SK-N-MC (cell line): ENCODE measurements around the gene CTCFL.
"Not testable (repeated sequence)": the region's sequence is repeated elsewhere in the genome, so short reads cannot be mapped to it uniquely, and the experiment has no call there.

ENCODE experiments used
- DNase-seq: peaks from one replicate; pipeline ENCODE4 v3.0.0-alpha.2; 2011; ENCODE audit warnings: low read depth, low spot score
- H3K27ac ChIP-seq: fragments of 200-600 bp; sonication (generic); 2 replicates; pipeline ENCODE4 v1.5.1; 2016; ENCODE audit warnings: mixed run types
- H3K36me3 ChIP-seq: fragments of 200-600 bp; sonication (generic); 2 replicates; pipeline ENCODE4 v1.6.1; 2017; ENCODE audit warnings: antibody characterized with exemption, low read length, mixed read lengths; ENCODE audit not compliant: insufficient read depth
- H3K4me3 ChIP-seq: fragments of 200-600 bp; sonication (generic); 2 replicates; pipeline ENCODE4 v1.5.1; 2016
- H3K9ac ChIP-seq: fragments of 200-600 bp; sonication (generic); 2 replicates; pipeline ENCODE4 v1.8.0; 2017; ENCODE audit warnings: mixed run types, mixed read lengths; ENCODE audit not compliant: insufficient read length
- H3K9me3 ChIP-seq: fragments of 200-600 bp; sonication (generic); 2 replicates; pipeline ENCODE4 v1.6.1; 2017; ENCODE audit warnings: low read depth, mild to moderate bottlenecking, antibody characterized with exemption, low read length, moderate library complexity, mixed read lengths
- EZH2 ChIP-seq: fragments of 200-600 bp; sonication (generic); IDR thresholded peaks from one replicate; pipeline ENCODE4 v1.6.1; 2017; ENCODE audit warnings: antibody characterized with exemption
- FOXP2 ChIP-seq: optimal IDR thresholded peaks from 2 replicates; pipeline ENCODE3; 2011; ENCODE audit warnings: mild to moderate bottlenecking, moderate library complexity; ENCODE audit not compliant: insufficient read depth; ENCODE audit errors: extremely low read length, control extremely low read depth
- POLR2AphosphoS5 ChIP-seq: IDR thresholded peaks from 2 replicates; pipeline ENCODE4 v1.6.1; 2012; ENCODE audit warnings: mild to moderate bottlenecking, low read depth, low read length, borderline replicate concordance

CTCFL gene

DNA sequence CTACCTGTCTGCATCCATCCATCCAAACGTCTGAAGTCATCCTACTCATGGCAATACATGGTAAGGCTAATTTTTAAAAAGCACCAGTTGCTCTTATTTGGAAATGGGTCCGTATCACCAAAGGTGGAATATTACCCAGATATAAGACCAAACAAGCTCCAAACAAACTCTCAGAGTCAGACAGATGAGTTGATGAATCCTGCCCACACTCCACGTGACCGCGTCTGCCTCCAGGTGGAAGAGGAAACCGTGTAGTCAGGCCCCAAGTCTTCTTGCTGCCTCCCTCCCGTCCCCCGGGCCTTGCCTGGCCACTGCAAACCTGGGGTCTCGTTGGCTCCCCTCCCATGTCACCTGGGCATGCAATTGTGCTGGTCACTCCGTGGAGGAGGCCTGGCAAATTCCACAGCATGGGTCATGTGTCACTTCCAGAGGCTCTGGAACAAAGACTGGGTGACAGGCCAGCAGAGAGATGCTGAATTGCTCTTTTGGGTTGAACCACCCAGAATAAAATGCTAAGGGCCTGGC lies 31.8 kb downstream of the CTCFL start:
- no peak for TF ChIP-seq EZH2
- TF ChIP-seq FOXP2, result no peak
- no peak for TF ChIP-seq POLR2AphosphoS5
- H3K27ac ChIP-seq, result no peak overlapping the region
- H3K9me3 ChIP-seq, result no peaks in the 10 kb centered on the region
- no peak overlapping the region for H3K4me3 ChIP-seq
- no peak for DNase-seq
- H3K9ac ChIP-seq, result no peak overlapping the region
- no peaks in the 10 kb centered on the region for H3K36me3 ChIP-seq

DNA sequence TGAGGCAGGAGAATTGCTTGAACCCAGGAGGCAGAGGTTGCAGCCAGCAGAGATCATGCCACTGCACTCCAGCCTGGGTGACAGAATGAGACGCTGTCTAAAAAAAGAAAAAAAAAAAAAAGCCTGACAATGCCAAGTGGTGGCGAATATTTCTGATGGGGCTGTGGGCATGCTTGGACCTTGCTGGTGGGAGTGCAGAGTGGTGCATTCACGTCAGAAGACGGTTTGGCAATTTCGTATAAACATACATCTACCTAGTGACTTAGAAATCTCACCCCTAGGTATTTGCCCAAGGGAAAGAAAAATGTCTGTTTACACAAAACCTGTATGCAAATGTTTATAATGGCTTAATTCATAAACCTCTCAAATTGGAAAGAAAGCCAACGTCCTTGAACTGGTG lies 33.6 kb downstream of the CTCFL start:
- no peak for DNase-seq
- H3K9me3 ChIP-seq, result no peaks in the 10 kb centered on the region
- no peak for TF ChIP-seq POLR2AphosphoS5
- no peak for TF ChIP-seq FOXP2
- no peak for TF ChIP-seq EZH2
- H3K4me3 ChIP-seq, result no peak overlapping the region
- no peaks in the 10 kb centered on the region for H3K36me3 ChIP-seq
- no peak overlapping the region for H3K9ac ChIP-seq
- H3K27ac ChIP-seq, result no peak overlapping the region

DNA sequence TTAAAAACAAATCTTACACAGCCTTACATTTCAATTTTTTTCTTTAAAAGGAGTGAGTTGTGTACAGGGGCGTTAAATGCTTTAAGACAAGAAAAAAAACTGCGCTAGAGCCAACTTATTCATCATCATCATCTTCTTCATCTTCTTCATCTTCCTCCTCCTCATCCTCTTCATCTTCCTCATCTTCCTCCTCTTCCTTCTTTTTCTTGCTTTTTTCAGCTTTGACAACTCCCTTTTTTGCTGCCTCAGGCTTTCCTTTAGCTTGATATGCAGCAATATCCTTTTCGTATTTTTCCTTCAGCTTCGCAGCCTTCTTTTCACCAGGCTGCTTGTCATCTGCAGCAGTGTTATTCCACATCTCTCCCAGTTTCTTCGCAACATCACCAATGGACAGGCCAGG lies 36.7 kb downstream of the CTCFL start:
- H3K4me3 ChIP-seq, H3K9ac ChIP-seq, H3K36me3 ChIP-seq, H3K27ac ChIP-seq, DNase-seq, H3K9me3 ChIP-seq: not testable (repeated sequence)

DNA sequence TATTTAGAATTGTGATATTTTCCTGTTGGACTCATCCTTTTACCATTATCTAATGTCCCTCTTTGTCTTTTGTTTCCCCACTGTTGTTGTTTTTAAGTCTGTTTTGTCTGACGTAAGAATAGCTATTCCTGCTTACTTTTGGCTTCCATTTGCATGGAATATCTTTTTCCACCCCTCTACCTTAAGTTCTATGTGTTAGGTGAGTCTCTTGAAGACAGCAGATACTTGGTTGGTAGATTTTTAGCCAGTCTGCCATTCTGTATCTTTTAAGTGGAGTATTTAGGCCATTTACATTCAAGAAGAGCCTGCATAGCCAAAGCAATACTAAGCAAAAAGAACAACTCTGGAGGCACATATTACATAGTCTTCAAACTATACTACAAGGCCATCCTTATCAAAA lies 39.2 kb downstream of the CTCFL start:
- TF ChIP-seq POLR2AphosphoS5 (no peak), FOXP2 (no peak)
- no peak overlapping the region for H3K27ac ChIP-seq
- H3K36me3 ChIP-seq, result no peaks in the 10 kb centered on the region
- DNase-seq, result no peak
- H3K9me3 ChIP-seq, result no peaks in the 10 kb centered on the region
- no peak overlapping the region for H3K9ac ChIP-seq
- H3K4me3 ChIP-seq, result no peak overlapping the region

DNA sequence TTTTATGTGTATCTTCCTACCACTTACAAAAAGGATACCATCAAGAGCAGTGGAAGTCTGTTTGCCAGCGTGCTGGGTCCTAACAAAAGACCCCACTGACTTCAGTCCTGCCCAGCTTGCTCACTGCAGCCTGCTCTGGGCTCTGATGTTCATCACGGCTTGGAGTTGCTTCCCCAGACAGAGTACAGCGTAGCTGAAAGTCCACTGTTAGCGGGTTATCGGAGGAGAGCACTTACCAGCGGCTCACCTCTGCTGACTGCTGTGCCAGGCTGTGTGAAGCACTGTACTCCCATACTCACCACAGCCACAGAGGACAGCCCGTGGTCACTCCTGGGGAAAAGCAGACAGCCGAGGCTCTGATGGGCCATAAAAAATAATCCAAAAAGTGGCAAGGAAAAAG lies 40.2 kb downstream of the CTCFL start:
- no peak for TF ChIP-seq EZH2
- no peak for TF ChIP-seq FOXP2
- TF ChIP-seq POLR2AphosphoS5, result no peak
- no peaks in the 10 kb centered on the region for H3K36me3 ChIP-seq
- H3K9ac ChIP-seq, result no peak overlapping the region
- no peak overlapping the region for H3K27ac ChIP-seq
- H3K4me3 ChIP-seq, result no peak overlapping the region
- no peak for DNase-seq
- no peaks in the 10 kb centered on the region for H3K9me3 ChIP-seq

DNA sequence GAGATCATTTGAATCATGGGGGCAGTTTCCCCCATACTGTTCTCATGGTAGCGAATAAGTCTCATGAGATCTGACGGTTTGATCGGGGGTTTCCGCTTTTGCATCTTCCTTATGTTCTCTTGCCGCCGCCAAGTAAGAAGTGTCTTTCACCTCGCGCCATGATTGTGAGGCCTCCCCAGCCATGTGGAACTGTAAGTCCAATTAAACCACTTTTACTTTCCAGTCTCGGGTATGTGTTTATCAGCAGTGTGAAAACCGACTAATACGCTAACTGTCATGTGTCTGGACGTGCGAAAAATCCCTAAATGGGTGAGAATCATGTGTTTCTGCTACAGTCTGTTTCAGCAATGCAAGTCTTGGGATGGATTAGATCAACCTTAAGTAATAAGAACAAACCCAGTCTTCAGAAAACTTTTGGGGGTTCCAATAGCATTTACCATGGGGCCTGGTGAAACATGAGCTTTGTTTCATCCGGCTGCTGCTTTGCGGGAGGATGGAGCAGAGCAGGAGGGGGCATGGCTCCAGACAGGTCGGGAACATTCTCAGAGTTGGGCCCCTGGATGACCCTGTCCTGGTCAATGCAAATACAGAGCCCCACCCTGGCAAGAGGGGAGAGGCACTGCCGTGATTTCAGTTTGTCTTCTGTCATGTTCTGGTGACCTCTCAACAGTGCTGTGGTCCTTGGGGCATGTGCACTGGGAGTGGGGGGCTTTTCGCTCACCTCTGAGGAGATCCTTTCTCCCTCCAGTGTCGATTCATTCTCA lies 41.5 kb downstream of the CTCFL start:
- TF ChIP-seq FOXP2 (no peak), EZH2 (no peak), POLR2AphosphoS5 (no peak)
- Histone ChIP-seq H3K9ac (no peak overlapping the region), H3K4me3 (no peak overlapping the region), H3K9me3 (no peaks in the 10 kb centered on the region), H3K27ac (0 out of 2 replicates have a peak overlapping the region, but pooled peaks have one; percentile 27), H3K36me3 (no peaks in the 10 kb centered on the region)
- no peak for DNase-seq

DNA sequence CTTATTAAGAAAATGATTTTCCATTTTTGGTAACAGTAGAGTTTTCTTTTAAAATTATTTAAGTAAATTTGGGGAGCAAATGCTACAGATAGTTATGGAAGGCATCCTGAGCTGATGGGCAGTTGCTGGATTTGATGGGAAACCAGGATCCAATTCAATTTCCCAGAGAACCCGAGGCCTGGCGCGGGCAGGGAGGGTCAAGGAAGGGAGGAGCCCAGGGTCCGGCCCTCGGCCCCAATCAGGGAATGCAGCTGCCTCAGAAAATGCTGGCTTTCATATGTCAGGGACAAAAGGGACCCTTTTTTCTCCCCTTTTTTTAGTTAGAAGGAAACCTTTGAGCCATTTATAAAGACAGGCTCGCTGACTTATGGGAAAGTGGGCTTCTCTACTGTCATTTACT lies 42.1 kb downstream of the CTCFL start:
- TF ChIP-seq POLR2AphosphoS5 (no peak), EZH2 (no peak), FOXP2 (no peak)
- no peak for DNase-seq
- no peak overlapping the region for H3K9ac ChIP-seq
- no peak overlapping the region for H3K4me3 ChIP-seq
- 0 out of 2 replicates have a peak overlapping the region, but pooled peaks have one; percentile 27 for H3K27ac ChIP-seq
- no peaks in the 10 kb centered on the region for H3K36me3 ChIP-seq
- H3K9me3 ChIP-seq, result no peaks in the 10 kb centered on the region

DNA sequence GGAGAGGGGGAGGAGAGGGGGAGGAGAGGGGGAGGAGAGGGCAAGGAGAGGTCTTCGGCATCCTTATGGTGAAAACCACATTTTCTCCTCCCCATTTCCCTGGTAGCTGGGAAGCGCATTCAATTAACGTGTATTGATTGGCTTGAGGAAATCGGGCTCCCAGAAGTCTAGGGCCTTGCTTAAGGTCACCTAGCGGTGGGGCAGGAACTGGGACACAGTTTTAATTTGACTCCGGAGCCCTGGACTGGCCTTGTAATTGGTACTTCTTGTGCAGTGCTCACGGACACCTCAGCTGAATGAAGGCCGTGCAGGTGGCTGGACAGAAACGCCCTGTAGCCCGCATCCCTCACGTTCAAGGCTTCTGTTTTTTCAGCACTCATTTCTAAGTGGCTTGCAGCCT lies 42.8 kb downstream of the CTCFL start:
- DNase-seq, result no peak
- TF ChIP-seq POLR2AphosphoS5 (no peak), FOXP2 (no peak), EZH2 (no peak)
- H3K9ac ChIP-seq, result no peak overlapping the region
- no peak overlapping the region for H3K4me3 ChIP-seq
- H3K36me3 ChIP-seq, result no peaks in the 10 kb centered on the region
- H3K9me3 ChIP-seq, result no peaks in the 10 kb centered on the region
- 0 out of 2 replicates have a peak overlapping the region, but pooled peaks have one; percentile 27 for H3K27ac ChIP-seq

DNA sequence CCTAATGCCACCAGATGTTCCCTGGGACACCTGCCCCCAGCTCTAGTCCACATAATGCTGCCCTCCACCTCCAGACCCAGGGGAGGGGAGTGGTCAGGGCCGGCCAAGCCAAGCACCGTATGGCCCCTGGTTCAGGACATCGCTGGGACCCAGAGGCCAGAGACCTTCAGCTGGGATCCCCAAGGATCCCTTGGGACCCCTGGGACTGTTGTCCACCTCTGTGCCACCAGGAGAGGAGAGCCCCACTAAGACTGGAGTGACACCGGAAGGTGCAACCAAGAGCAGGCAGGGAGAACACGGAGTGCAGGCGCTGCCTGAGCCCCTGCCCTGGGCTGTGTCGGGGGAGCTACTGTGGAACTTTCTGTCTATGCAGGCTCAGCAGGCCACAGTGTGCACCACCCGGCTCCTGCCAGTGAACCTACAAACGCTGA lies 43.6 kb downstream of the CTCFL start:
- TF ChIP-seq EZH2 (no peak), FOXP2 (no peak)
- H3K4me3 ChIP-seq, result peak overlapping the region; percentile 51
- H3K36me3 ChIP-seq, result no peaks in the 10 kb centered on the region
- no peak for DNase-seq
- H3K9ac ChIP-seq, result no peak overlapping the region
- H3K27ac ChIP-seq, result peak overlapping the region; percentile 30
- H3K9me3 ChIP-seq, result no peaks in the 10 kb centered on the region
